ENCODE results near the gene C2CD3.
"Not testable (repeated sequence)": the region's sequence is repeated elsewhere in the genome, so short reads cannot be mapped to it uniquely, and the experiment has no call there.

C2CD3 gene

GRCh38 chr11:74102321-74102720 lies 68.5 kb downstream of the C2CD3 start:
- no peak for DNase-seq

- DNase-seq = no peak
Observed at GRCh38 chr11:74100735-74101134, 70.1 kb downstream of the C2CD3 start.

GRCh38 chr11:74100231-74100630 lies 70.6 kb downstream of the C2CD3 start:
- DNase-seq = no peak

- DNase-seq = no peak
Observed at GRCh38 chr11:74097686-74098237, 73.0 kb downstream of the C2CD3 start.

- DNase-seq = no peak
Observed at GRCh38 chr11:74094393-74094792, 76.4 kb downstream of the C2CD3 start.

- DNase-seq = no peak
Observed at GRCh38 chr11:74092425-74092824, 78.4 kb downstream of the C2CD3 start.

- DNase-seq = no peak
Observed at GRCh38 chr11:74091549-74091948, 79.3 kb downstream of the C2CD3 start.

GRCh38 chr11:74090701-74091100 lies 80.1 kb downstream of the C2CD3 start:
- DNase-seq = no peak

GRCh38 chr11:74086242-74086884 lies 84.4 kb downstream of the C2CD3 start:
- DNase-seq = no peak

GRCh38 chr11:74085542-74085892 lies 85.3 kb downstream of the C2CD3 start:
- no peak for DNase-seq

- DNase-seq = no peak
Observed at GRCh38 chr11:74084796-74085541, 85.8 kb downstream of the C2CD3 start.

GRCh38 chr11:74083927-74084326 lies 86.9 kb downstream of the C2CD3 start:
- DNase-seq = not testable (repeated sequence)

GRCh38 chr11:74081428-74081827 lies 89.4 kb downstream of the C2CD3 start:
- DNase-seq = no peak

GRCh38 chr11:74077193-74077592 lies 93.6 kb downstream of the C2CD3 start:
- no peak for DNase-seq

- no peak for DNase-seq
Observed at GRCh38 chr11:74072721-74073120, 98.1 kb downstream of the C2CD3 start.

- no peak for DNase-seq
Observed at GRCh38 chr11:74072286-74072685, 98.5 kb downstream of the C2CD3 start.

GRCh38 chr11:74070723-74071492 lies 99.9 kb downstream of the C2CD3 start:
- DNase-seq = no peak

GRCh38 chr11:74069146-74070046 lies 101.4 kb downstream of the C2CD3 start:
- DNase-seq = no peak

- DNase-seq = not testable (repeated sequence)
Observed at GRCh38 chr11:74066663-74067062, 104.1 kb downstream of the C2CD3 start.

- DNase-seq = not testable (repeated sequence)
Observed at GRCh38 chr11:74065534-74065933, 105.3 kb downstream of the C2CD3 start.

- not testable (repeated sequence) for DNase-seq
Observed at GRCh38 chr11:74063628-74064027, 107.2 kb downstream of the C2CD3 start.

- not testable (repeated sequence) for DNase-seq
Observed at GRCh38 chr11:74061599-74061998, 109.2 kb downstream of the C2CD3 start.
